ENCODE results near the gene UBP1.
"Not testable (repeated sequence)": the region's sequence is repeated elsewhere in the genome, so short reads cannot be mapped to it uniquely, and the experiment has no call there.

The UBP1 gene

GRCh38 chr3:33424606-33425452, 15.4 kb downstream of the UBP1 start:
- H3K9me3 ChIP-seq (ENCODE audit: insufficient read depth, low read length), result no peaks in the 10 kb centered on the region
- no peaks in the 10 kb centered on the region for H3K27me3 ChIP-seq (ENCODE audit: insufficient read depth, insufficient read length)
- peaks cover 2% of the 10 kb centered on the region for H3K4me1 ChIP-seq (ENCODE audit: insufficient read depth, insufficient read length)
- no peak for DNase-seq (ENCODE audit: low read depth, low spot score)
- no peak overlapping the region for H3K4me3 ChIP-seq (ENCODE audit: insufficient read length, low read depth)
- TF ChIP-seq YY1 (IDR thresholded peaks at IDR 0.05; ENCODE audit: insufficient read depth, insufficient read length) (no peak), ZNF274 (IDR thresholded peaks at IDR 0.05; ENCODE audit: low read depth, low read length) (no peak), SUZ12 (IDR thresholded peaks at IDR 0.05; ENCODE audit: extremely low read depth, insufficient read depth, insufficient read length) (no peak)
- no peak overlapping the region for H3K9ac ChIP-seq (ENCODE audit: insufficient read length, low read depth)
- peaks cover 47% of the 10 kb centered on the region for H3K36me3 ChIP-seq (ENCODE audit: insufficient read depth, insufficient read length, low read length)

GRCh38 chr3:33420966-33421365, 19.2 kb downstream of the UBP1 start:
- H3K9me3 ChIP-seq (ENCODE audit: insufficient read depth, low read length), result no peaks in the 10 kb centered on the region
- no peaks in the 10 kb centered on the region for H3K27me3 ChIP-seq (ENCODE audit: insufficient read depth, insufficient read length)
- H3K4me3 ChIP-seq (ENCODE audit: insufficient read length, low read depth), result no peak overlapping the region
- no peaks in the 10 kb centered on the region for H3K4me1 ChIP-seq (ENCODE audit: insufficient read depth, insufficient read length)
- TF ChIP-seq ZNF274 (IDR thresholded peaks at IDR 0.05; ENCODE audit: low read depth, low read length) (no peak), YY1 (IDR thresholded peaks at IDR 0.05; ENCODE audit: insufficient read depth, insufficient read length) (no peak), SUZ12 (IDR thresholded peaks at IDR 0.05; ENCODE audit: extremely low read depth, insufficient read depth, insufficient read length) (no peak)
- no peak overlapping the region for H3K9ac ChIP-seq (ENCODE audit: insufficient read length, low read depth)
- DNase-seq (ENCODE audit: low read depth, low spot score), result no peak
- H3K36me3 ChIP-seq (ENCODE audit: insufficient read depth, insufficient read length, low read length), result peaks cover 71% of the 10 kb centered on the region

GRCh38 chr3:33419948-33420347, 20.3 kb downstream of the UBP1 start:
- no peak for DNase-seq (ENCODE audit: low read depth, low spot score)
- TF ChIP-seq ZNF274 (IDR thresholded peaks at IDR 0.05; ENCODE audit: low read depth, low read length), result no peak
- no peak for TF ChIP-seq SUZ12 (IDR thresholded peaks at IDR 0.05; ENCODE audit: extremely low read depth, insufficient read depth, insufficient read length)
- no peak for TF ChIP-seq YY1 (IDR thresholded peaks at IDR 0.05; ENCODE audit: insufficient read depth, insufficient read length)
- Histone ChIP-seq H3K27me3 (ENCODE audit: insufficient read depth, insufficient read length) (no peaks in the 10 kb centered on the region), H3K9me3 (ENCODE audit: insufficient read depth, low read length) (no peaks in the 10 kb centered on the region), H3K4me1 (ENCODE audit: insufficient read depth, insufficient read length) (no peaks in the 10 kb centered on the region), H3K9ac (ENCODE audit: insufficient read length, low read depth) (no peak overlapping the region), H3K4me3 (ENCODE audit: insufficient read length, low read depth) (no peak overlapping the region), H3K36me3 (ENCODE audit: insufficient read depth, insufficient read length, low read length) (peaks cover 72% of the 10 kb centered on the region)

- Histone ChIP-seq H3K27me3 (ENCODE audit: insufficient read depth, insufficient read length) (no peaks in the 10 kb centered on the region), H3K9me3 (ENCODE audit: insufficient read depth, low read length) (no peaks in the 10 kb centered on the region), H3K4me3 (ENCODE audit: insufficient read length, low read depth) (no peak overlapping the region), H3K36me3 (ENCODE audit: insufficient read depth, insufficient read length, low read length) (peaks cover 66% of the 10 kb centered on the region), H3K4me1 (ENCODE audit: insufficient read depth, insufficient read length) (no peaks in the 10 kb centered on the region), H3K9ac (ENCODE audit: insufficient read length, low read depth) (no peak overlapping the region)
- DNase-seq (ENCODE audit: low read depth, low spot score), result no peak
- TF ChIP-seq YY1 (IDR thresholded peaks at IDR 0.05; ENCODE audit: insufficient read depth, insufficient read length), result no peak
- no peak for TF ChIP-seq SUZ12 (IDR thresholded peaks at IDR 0.05; ENCODE audit: extremely low read depth, insufficient read depth, insufficient read length)
- no peak for TF ChIP-seq ZNF274 (IDR thresholded peaks at IDR 0.05; ENCODE audit: low read depth, low read length)
These were observed 23.0 kb downstream of the UBP1 start for GRCh38 chr3:33417066-33417673.

- H3K36me3 ChIP-seq (ENCODE audit: insufficient read depth, insufficient read length, low read length), result peaks cover 83% of the 10 kb centered on the region
- not testable (repeated sequence) for H3K4me1 ChIP-seq (ENCODE audit: insufficient read depth, insufficient read length); H3K9me3 ChIP-seq (ENCODE audit: insufficient read depth, low read length); H3K4me3 ChIP-seq (ENCODE audit: insufficient read length, low read depth); H3K27me3 ChIP-seq (ENCODE audit: insufficient read depth, insufficient read length); DNase-seq (ENCODE audit: low read depth, low spot score); H3K9ac ChIP-seq (ENCODE audit: insufficient read length, low read depth)
These were observed 29.4 kb downstream of the UBP1 start for GRCh38 chr3:33410816-33411215.

GRCh38 chr3:33403756-33404155, 36.4 kb downstream of the UBP1 start:
- no peaks in the 10 kb centered on the region for H3K4me1 ChIP-seq (ENCODE audit: insufficient read depth, insufficient read length)
- no peak for DNase-seq (ENCODE audit: low read depth, low spot score)
- no peak overlapping the region for H3K4me3 ChIP-seq (ENCODE audit: insufficient read length, low read depth)
- H3K27me3 ChIP-seq (ENCODE audit: insufficient read depth, insufficient read length), result no peaks in the 10 kb centered on the region
- H3K36me3 ChIP-seq (ENCODE audit: insufficient read depth, insufficient read length, low read length), result peaks cover 94% of the 10 kb centered on the region
- no peak overlapping the region for H3K9ac ChIP-seq (ENCODE audit: insufficient read length, low read depth)
- TF ChIP-seq SUZ12 (IDR thresholded peaks at IDR 0.05; ENCODE audit: extremely low read depth, insufficient read depth, insufficient read length) (no peak), ZNF274 (IDR thresholded peaks at IDR 0.05; ENCODE audit: low read depth, low read length) (no peak), YY1 (IDR thresholded peaks at IDR 0.05; ENCODE audit: insufficient read depth, insufficient read length) (no peak)
- H3K9me3 ChIP-seq (ENCODE audit: insufficient read depth, low read length), result no peaks in the 10 kb centered on the region

- Histone ChIP-seq H3K36me3 (ENCODE audit: insufficient read depth, insufficient read length, low read length) (peaks cover 94% of the 10 kb centered on the region), H3K4me1 (ENCODE audit: insufficient read depth, insufficient read length) (no peaks in the 10 kb centered on the region), H3K4me3 (ENCODE audit: insufficient read length, low read depth) (no peak overlapping the region), H3K9me3 (ENCODE audit: insufficient read depth, low read length) (no peaks in the 10 kb centered on the region), H3K9ac (ENCODE audit: insufficient read length, low read depth) (no peak overlapping the region), H3K27me3 (ENCODE audit: insufficient read depth, insufficient read length) (no peaks in the 10 kb centered on the region)
- no peak for DNase-seq (ENCODE audit: low read depth, low spot score)
- TF ChIP-seq YY1 (IDR thresholded peaks at IDR 0.05; ENCODE audit: insufficient read depth, insufficient read length), result no peak
- no peak for TF ChIP-seq SUZ12 (IDR thresholded peaks at IDR 0.05; ENCODE audit: extremely low read depth, insufficient read depth, insufficient read length)
- TF ChIP-seq ZNF274 (IDR thresholded peaks at IDR 0.05; ENCODE audit: low read depth, low read length), result no peak
These were observed 37.3 kb downstream of the UBP1 start for GRCh38 chr3:33402936-33403335.

Data from NT2/D1 (cell line).